HL-60/S4 treated with retinoic acid at 250 ng/mL for 4 days and 3 days (cell line): ENCODE data around the gene RAPGEF2.

Source experiments
- in situ Hi-C: fragments of 300-500 bp; cut with MboI; formaldehyde crosslinking; loops from 2 replicates; pipeline ENCODE4 v1.7.0; 2022; ENCODE audit warnings: low sequenced_read_pairs

RAPGEF2 gene

GRCh38 chr4:159134429-159134828, 31.6 kb downstream of the RAPGEF2 start:
- in situ Hi-C loops: no loop called here

- in situ Hi-C loops: no loop called here
Observed at GRCh38 chr4:159137176-159137575, 34.3 kb downstream of the RAPGEF2 start.

- in situ Hi-C loops: no loop called here
Observed at GRCh38 chr4:159138436-159138835, 35.6 kb downstream of the RAPGEF2 start.

GRCh38 chr4:159141193-159141592, 38.3 kb downstream of the RAPGEF2 start:
- in situ Hi-C loops: no loop called here

GRCh38 chr4:159142241-159142640, 39.4 kb downstream of the RAPGEF2 start:
- in situ Hi-C loops: no loop called here

GRCh38 chr4:159142681-159143384, 40.0 kb downstream of the RAPGEF2 start:
- in situ Hi-C loops: no loop called here

GRCh38 chr4:159143687-159144086, 40.8 kb downstream of the RAPGEF2 start:
- in situ Hi-C loops: no loop called here

GRCh38 chr4:159144112-159144694, 41.3 kb downstream of the RAPGEF2 start:
- in situ Hi-C loops: no loop called here

- in situ Hi-C loops: no loop called here
Observed at GRCh38 chr4:159145318-159145991, 42.6 kb downstream of the RAPGEF2 start.

- in situ Hi-C loops: no loop called here
Observed at GRCh38 chr4:159145992-159146330, 43.1 kb downstream of the RAPGEF2 start.

- in situ Hi-C loops: no loop called here
Observed at GRCh38 chr4:159146488-159146887, 43.6 kb downstream of the RAPGEF2 start.

GRCh38 chr4:159148441-159148840, 45.6 kb downstream of the RAPGEF2 start:
- in situ Hi-C loops: no loop called here

- in situ Hi-C loops: no loop called here
Observed at GRCh38 chr4:159149666-159150065, 46.8 kb downstream of the RAPGEF2 start.

GRCh38 chr4:159150396-159150795, 47.5 kb downstream of the RAPGEF2 start:
- in situ Hi-C loops: no loop called here

GRCh38 chr4:159150821-159151390, 48.0 kb downstream of the RAPGEF2 start:
- in situ Hi-C loops: no loop called here

- in situ Hi-C loops: no loop called here
Observed at GRCh38 chr4:159151689-159152088, 48.8 kb downstream of the RAPGEF2 start.

GRCh38 chr4:159152181-159152580, 49.3 kb downstream of the RAPGEF2 start:
- in situ Hi-C loops: no loop called here

GRCh38 chr4:159153669-159154068, 50.8 kb downstream of the RAPGEF2 start:
- in situ Hi-C loops: no loop called here

GRCh38 chr4:159155119-159155518, 52.2 kb downstream of the RAPGEF2 start:
- in situ Hi-C loops: no loop called here

GRCh38 chr4:159158083-159158617, 55.3 kb downstream of the RAPGEF2 start:
- in situ Hi-C loops: no loop called here

- in situ Hi-C loops: no loop called here
Observed at GRCh38 chr4:159158985-159159384, 56.1 kb downstream of the RAPGEF2 start.

- in situ Hi-C loops: no loop called here
Observed at GRCh38 chr4:159159611-159160010, 56.7 kb downstream of the RAPGEF2 start.
